OCI-M1 (cell line): ENCODE results near the gene ZCCHC4.

Experiments
- DNase-seq: peaks from one replicate; lab custom pipeline; 2025; lab: John Stamatoyannopoulos, UW

ZCCHC4 gene

DNA sequence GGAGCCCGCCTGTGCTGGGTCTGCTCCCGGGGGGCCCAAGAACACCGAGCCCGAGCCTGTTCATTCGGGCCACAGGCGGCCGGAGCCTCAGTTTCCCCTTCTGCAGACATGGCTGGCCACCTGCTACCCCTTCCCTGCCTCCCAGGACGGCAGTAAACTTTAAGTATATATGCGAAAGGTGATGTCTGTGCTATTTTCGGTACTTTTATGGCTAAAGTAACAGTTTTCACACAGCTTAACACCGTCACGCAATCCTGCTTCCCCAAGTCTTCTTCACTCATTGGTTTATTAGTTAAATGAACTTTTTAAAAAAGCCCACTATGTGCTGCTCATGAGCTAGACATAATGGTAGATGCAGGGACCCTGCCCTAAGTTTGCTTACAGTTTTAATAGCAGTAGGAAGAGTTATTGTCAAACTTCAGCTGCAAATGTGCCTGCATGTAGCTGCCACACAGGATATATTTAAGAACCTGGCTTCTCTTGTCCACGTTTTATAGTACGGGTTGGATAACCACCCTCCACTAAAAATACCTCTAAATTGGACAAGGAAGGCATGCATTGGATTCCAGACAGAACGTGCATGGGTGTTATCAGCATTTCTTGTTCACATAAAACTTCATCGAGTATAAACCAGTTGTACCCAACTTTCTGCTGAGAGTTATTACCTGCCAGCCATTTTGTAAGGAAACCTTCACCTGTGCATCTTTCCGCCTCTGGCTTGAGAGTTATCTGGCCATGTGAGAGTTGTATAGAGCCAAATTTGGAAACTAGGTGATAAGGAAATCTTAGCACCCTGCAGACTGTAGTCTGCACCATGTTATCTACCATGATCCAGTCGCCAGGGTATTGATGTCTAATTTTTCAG is 65.2 kb downstream of the ZCCHC4 start:
- peak; percentile 52 for DNase-seq

GRCh38 chr4:25378437-25378743 is 65.8 kb downstream of the ZCCHC4 start:
- no peak for DNase-seq

- peak; percentile 20 for DNase-seq
Measured at GRCh38 chr4:25379591-25379990, 67.0 kb downstream of the ZCCHC4 start.

DNA sequence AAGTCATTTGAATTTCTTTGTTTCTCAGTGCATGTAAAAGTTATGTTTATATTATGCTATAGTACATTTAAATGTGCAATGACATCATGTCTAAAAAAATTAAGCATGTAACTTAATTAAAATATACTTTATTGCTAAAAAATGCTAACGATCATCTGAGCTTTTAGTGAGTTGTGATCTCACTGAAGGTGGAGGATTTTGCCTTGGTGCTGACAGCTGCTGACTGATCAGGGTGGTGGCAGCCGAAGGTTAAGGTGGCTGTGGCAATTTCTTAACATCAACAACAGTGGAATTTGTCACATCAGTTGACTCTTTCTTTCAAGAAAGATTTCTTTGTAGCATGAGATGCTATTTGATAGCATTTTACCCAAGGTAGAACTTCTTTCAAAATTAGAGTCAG is 71.1 kb downstream of the ZCCHC4 start:
- no peak for DNase-seq

- DNase-seq: no peak
Measured at GRCh38 chr4:25386926-25387325, 74.4 kb downstream of the ZCCHC4 start.

GRCh38 chr4:25397305-25397704 is 84.7 kb downstream of the ZCCHC4 start:
- DNase-seq: no peak

- DNase-seq: no peak
Measured at GRCh38 chr4:25399510-25399909, 86.9 kb downstream of the ZCCHC4 start.

DNA sequence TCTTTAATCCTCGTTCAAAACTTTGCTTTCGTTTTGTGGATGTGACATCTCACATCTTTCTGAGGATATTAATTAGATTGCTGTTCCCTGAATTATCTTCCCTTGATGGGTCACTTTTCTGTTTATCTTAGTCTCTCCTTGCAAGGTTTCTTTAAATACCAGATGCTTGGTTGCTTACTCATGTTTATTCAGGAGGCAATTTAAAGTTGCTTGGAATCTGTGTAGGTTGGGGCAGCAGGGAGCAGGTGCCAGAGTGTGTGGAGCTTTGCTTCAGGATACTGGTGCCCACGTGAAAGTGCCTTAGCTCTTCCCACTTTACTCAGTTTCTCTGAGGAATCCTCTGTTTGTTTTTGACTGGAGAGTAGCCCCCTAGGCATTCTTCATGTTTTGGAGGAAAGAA is 88.5 kb downstream of the ZCCHC4 start:
- DNase-seq: no peak

DNA sequence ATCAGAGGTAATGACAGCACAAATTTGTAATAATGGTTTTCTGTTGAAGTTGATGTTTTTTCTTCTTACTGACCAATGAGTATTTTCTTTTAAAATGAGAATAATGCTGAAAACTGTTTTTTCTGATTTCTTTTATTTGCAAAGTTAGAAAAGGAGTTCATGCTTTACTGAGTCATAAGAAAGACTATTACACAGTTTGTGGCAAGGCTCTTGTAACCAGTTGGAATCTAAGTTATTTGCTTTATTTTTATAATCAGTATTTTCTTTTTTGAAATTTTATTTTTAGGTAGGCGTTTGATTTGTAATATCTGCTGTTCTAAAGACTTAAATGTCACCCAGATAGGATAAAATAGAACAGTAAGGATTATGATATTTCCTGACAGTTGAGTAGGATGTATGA is 89.9 kb downstream of the ZCCHC4 start:
- no peak for DNase-seq

GRCh38 chr4:25403699-25404098 is 91.1 kb downstream of the ZCCHC4 start:
- DNase-seq: no peak

DNA sequence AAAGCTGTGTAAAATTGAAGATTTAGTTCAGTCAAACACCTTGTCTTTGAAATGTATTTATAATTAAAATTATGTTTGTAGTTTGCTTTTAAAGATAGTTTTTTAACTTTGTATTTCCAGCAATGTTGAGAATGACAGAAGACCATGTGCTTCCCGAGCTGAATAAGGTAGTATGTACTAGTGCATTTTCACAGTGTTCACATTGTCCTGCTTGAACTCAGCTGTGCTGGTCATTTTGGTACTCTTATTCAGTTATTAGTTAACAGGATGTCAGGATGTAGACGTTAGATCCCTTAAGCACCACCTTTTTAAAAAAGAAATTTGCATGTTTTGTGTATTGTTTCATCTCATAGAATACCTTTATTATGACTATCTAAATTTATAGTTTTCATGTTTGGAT is 92.9 kb downstream of the ZCCHC4 start:
- no peak for DNase-seq

- DNase-seq: no peak
Measured at GRCh38 chr4:25406081-25406692, 93.6 kb downstream of the ZCCHC4 start.

DNA sequence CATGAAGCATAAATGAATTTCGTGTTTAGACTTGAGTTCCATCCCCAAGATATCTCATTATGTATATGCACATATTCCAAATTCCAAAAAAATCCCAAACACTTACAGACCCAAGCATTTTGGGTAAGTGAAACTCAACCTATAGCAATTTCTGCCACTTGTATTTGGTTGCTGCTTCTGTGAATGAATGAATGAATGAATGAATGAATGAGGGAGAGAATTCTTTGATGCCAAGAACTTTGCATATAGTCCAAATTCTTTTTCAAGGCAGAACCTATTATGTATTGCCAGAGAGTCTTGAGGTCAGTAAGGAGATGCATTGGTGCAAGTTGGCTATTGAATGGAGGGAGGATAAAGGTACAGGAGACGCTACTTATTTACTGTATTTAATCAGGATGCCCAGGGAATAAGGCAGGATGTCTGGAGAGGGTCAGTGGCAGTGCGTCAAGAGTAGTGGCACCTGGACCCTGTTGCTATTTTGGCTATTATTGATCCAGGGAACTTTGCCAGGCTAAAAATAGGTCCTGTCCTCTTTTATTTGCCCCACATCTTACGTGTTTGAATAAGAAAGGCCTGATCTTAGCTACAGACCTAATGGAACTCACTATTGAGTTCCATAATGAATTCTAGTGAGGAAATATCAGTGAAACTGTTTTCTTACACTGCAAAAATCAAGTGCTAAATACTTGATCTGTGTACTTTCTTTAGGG is 98.4 kb downstream of the ZCCHC4 start:
- DNase-seq: no peak

DNA sequence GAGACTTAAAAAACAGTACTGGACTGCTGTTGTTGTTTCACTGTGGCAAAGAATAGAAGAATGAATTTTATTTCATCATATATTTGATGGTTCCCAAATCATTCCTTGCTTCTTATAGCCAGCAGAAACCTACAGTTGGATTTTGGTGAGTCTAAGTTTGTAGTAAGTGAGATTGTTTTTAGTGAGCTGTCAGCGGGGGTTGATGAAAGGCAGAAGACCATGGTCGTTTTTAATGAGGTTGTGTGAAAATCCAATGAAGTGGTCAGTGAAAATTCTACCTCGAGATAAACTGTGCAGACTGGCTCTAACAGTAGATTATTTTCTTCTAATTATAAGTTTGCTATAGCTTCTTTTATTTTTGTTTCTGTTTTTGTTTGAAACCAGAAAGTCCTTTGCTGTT is 100.7 kb downstream of the ZCCHC4 start:
- DNase-seq: no peak

DNA sequence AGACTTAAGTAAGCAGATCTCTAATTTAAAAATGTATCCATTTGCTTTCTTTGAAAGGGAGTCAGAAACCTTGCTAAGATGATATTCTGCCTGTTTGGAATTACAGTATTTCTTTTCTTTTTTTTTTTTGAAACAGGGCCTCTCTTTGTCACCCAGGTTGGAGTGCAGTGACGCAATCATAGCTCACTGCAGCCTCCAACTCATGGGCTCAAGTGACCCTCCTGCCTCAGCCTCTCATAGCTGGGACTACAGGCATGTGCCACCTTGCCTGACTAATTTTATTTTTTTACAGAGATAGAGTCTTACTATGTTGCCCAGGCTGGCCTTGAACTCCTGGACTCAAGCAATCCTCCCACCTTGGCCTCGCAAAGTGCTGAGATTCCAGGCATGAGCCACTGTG is 104.4 kb downstream of the ZCCHC4 start:
- DNase-seq: no peak
